ENCODE data around the gene SMAD7. TPM values are rescaled to one million over a fixed set of nuclear protein-coding genes. Genes with fewer than 3 reads are reported as not detected.

SMAD7 gene
- total RNA-seq, 1 experiment from 2014 or later = 8.8 TPM

GRCh38 chr18:48894799-48895346 is 55.9 kb downstream of the SMAD7 start:
- DNase-seq (ENCODE audit: low read depth) = no peak

- no peak for DNase-seq (ENCODE audit: low read depth)
Measured at GRCh38 chr18:48893608-48894600, 56.9 kb downstream of the SMAD7 start.

GRCh38 chr18:48893061-48893607 is 57.6 kb downstream of the SMAD7 start:
- no peak for DNase-seq (ENCODE audit: low read depth)

GRCh38 chr18:48892146-48892855 is 58.5 kb downstream of the SMAD7 start:
- no peak for DNase-seq (ENCODE audit: low read depth)

- no peak for DNase-seq (ENCODE audit: low read depth)
Measured at GRCh38 chr18:48891721-48892120, 59.0 kb downstream of the SMAD7 start.

GRCh38 chr18:48889981-48890762 is 60.6 kb downstream of the SMAD7 start:
- no peak for DNase-seq (ENCODE audit: low read depth)

GRCh38 chr18:48889115-48889941 is 61.4 kb downstream of the SMAD7 start:
- no peak for DNase-seq (ENCODE audit: low read depth)

- DNase-seq (ENCODE audit: low read depth) = no peak
Measured at GRCh38 chr18:48888773-48889080, 62.0 kb downstream of the SMAD7 start.

- DNase-seq (ENCODE audit: low read depth) = no peak
Measured at GRCh38 chr18:48887905-48888772, 62.6 kb downstream of the SMAD7 start.

- DNase-seq (ENCODE audit: low read depth) = no peak
Measured at GRCh38 chr18:48887294-48887904, 63.4 kb downstream of the SMAD7 start.

GRCh38 chr18:48886520-48887293 is 64.1 kb downstream of the SMAD7 start:
- DNase-seq (ENCODE audit: low read depth) = no peak

- no peak for DNase-seq (ENCODE audit: low read depth)
Measured at GRCh38 chr18:48885924-48886400, 64.8 kb downstream of the SMAD7 start.

GRCh38 chr18:48885266-48885923 is 65.4 kb downstream of the SMAD7 start:
- no peak for DNase-seq (ENCODE audit: low read depth)

GRCh38 chr18:48884771-48885170 is 66.0 kb downstream of the SMAD7 start:
- no peak for DNase-seq (ENCODE audit: low read depth)

- no peak for DNase-seq (ENCODE audit: low read depth)
Measured at GRCh38 chr18:48884306-48884705, 66.5 kb downstream of the SMAD7 start.

GRCh38 chr18:48882379-48882778 is 68.4 kb downstream of the SMAD7 start:
- DNase-seq (ENCODE audit: low read depth) = no peak

GRCh38 chr18:48880931-48881330 is 69.8 kb downstream of the SMAD7 start:
- DNase-seq (ENCODE audit: low read depth) = no peak

GRCh38 chr18:48879008-48879431 is 71.7 kb downstream of the SMAD7 start:
- no peak for DNase-seq (ENCODE audit: low read depth)

Data from RPMI7951 (cell line).